BJ (cell line): Measurements from ENCODE around the gene SLC66A2. TPM values are rescaled to one million over a fixed set of nuclear protein-coding genes. Genes with fewer than 3 reads are reported as not detected.

Experiments used
- CTCF ChIA-PET: fragments of 350-600 bp; formaldehyde crosslinking; extraction: SDS; loops from one replicate; lab custom pipeline; 2021; ENCODE audit warnings: antibody characterized with exemption, inconsistent platforms; lab: Yijun Ruan, JAX
- POLR2A ChIA-PET: fragments of 300-600 bp; sonication (Branson Sonifier 250); formaldehyde crosslinking; extraction: SDS; loops from one replicate; lab custom pipeline; 2021; ENCODE audit warnings: antibody characterized with exemption; lab: Charles Lee
- DNase-seq: peaks from one replicate; pipeline ENCODE4 v3.0.0-alpha.2; 2011; ENCODE audit warnings: low read depth
- H3K27me3 ChIP-seq: 2 replicates; pipeline ENCODE4 v1.6.0; 2011; ENCODE audit warnings: low read length; ENCODE audit not compliant: control insufficient read depth, insufficient read depth
- H3K36me3 ChIP-seq: 2 replicates; pipeline ENCODE4 v1.5.1; 2011; ENCODE audit warnings: low read length; ENCODE audit not compliant: control insufficient read depth, insufficient read depth
- H3K4me3 ChIP-seq: 2 replicates; pipeline ENCODE4 v1.5.1; 2011; ENCODE audit warnings: low read depth, mild to moderate bottlenecking, control low read depth, low read length
- polyA plus RNA-seq: library from polyadenylated mRNA; depleted of rRNA; stranded (reverse); fragments of >200 nt; gene quantifications from 2 replicates; pipeline ENCODE4 v1.2.3, GENCODE V29; 2011
- TF ChIP-seq, protein P1 (sequence below): IDR thresholded peaks from 2 replicates; pipeline ENCODE4 v1.5.1; 2011; ENCODE audit warnings: low read depth, mild to moderate bottlenecking, control low read depth, inconsistent platforms, low read length, moderate library complexity; ENCODE audit not compliant: insufficient read depth

SLC66A2 gene
- polyA plus RNA-seq, 1 experiment, result 26.4 TPM

DNA sequence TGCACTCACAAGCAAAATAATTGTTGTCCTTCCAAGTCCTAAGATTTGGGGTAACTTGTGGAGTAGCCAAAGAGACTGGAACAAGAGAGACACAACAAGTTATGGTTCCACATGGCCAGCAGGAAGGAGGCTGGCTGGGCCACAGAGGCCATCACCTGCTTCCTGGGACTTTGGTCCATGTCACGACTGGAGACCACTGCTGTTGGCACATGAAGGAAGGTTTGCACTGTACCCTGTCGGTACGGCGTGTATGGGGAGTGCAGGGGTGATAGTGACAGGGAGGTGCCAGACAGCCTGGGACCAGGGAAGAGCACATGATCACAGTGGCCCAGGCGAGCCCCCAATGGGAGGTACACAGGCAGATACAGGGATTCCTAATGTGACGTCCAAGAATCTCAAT, 15.5 kb downstream of the SLC66A2 start:
- CTCF ChIA-PET, result interaction anchor here (0.8 kb wide), 1 partner anchor 223 kb away, joined by 3 read pairs; no protein-coding TSS in a partner anchor

DNA sequence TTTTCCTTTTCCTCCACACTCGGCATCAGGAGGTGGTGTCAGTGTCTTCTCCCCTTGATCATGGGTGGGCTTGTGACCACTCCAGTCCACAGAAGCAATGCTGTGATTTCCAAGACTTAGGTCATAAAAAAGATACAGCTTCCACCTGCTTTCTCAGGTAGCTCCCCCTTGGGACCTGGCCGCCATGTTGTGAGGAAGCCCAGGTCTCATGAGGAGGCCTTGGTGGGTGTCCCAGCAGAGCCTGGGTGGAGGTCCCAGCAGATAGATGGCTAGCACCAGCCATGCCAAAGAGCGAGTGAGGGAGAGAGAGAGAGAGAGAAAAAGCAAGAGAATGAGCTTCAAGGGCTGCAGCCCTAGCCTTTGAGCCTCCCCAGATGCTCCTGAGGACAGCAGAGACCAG, 16.0 kb downstream of the SLC66A2 start:
- TF ChIP-seq, protein P1, sequence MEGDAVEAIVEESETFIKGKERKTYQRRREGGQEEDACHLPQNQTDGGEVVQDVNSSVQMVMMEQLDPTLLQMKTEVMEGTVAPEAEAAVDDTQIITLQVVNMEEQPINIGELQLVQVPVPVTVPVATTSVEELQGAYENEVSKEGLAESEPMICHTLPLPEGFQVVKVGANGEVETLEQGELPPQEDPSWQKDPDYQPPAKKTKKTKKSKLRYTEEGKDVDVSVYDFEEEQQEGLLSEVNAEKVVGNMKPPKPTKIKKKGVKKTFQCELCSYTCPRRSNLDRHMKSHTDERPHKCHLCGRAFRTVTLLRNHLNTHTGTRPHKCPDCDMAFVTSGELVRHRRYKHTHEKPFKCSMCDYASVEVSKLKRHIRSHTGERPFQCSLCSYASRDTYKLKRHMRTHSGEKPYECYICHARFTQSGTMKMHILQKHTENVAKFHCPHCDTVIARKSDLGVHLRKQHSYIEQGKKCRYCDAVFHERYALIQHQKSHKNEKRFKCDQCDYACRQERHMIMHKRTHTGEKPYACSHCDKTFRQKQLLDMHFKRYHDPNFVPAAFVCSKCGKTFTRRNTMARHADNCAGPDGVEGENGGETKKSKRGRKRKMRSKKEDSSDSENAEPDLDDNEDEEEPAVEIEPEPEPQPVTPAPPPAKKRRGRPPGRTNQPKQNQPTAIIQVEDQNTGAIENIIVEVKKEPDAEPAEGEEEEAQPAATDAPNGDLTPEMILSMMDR, result no peak
- DNase-seq, result no peak
- H3K4me3 ChIP-seq, result no peak overlapping the region
- ChIA-PET CTCF (interaction anchor here (0.6 to 0.8 kb wide), 2 partner anchors 58 to 223 kb away, joined by 3 read pairs; no protein-coding TSS in a partner anchor), POLR2A (no interaction called here)
- peaks cover 9% of the 10 kb centered on the region for H3K36me3 ChIP-seq
- H3K27me3 ChIP-seq, result no peaks in the 10 kb centered on the region

More for the DNA sequence above, 15.5 kb downstream of the SLC66A2 start:
- TF ChIP-seq, protein P1, result no peak
- no peak for DNase-seq
- H3K4me3 ChIP-seq, result no peak overlapping the region
- POLR2A ChIA-PET, result no interaction called here
- H3K36me3 ChIP-seq, result peaks cover 9% of the 10 kb centered on the region
- H3K27me3 ChIP-seq, result no peaks in the 10 kb centered on the region

DNA sequence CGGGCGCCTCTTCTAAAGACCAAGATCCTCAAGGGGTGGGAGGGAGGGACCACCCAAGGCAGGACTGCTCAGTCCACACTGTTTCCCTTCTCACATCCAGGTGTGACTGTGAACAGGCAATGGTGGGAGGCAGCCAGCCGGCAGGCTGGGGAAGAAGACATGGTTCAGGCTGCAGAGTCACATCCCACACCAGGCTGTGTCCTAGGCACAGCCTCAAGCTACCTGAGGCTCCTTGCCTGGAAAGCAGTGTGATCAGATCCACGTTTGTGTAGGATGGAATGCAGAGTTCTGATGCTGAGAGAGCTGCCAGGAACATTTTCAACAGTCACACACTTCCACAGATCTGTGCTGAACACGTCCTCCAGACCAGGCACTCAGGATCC, 16.4 kb downstream of the SLC66A2 start:
- POLR2A ChIA-PET, result no interaction called here
- CTCF ChIA-PET, result interaction anchor here (0.6 to 0.8 kb wide), 2 partner anchors 58 to 223 kb away, joined by 3 read pairs; no protein-coding TSS in a partner anchor
- no peak for DNase-seq
- TF ChIP-seq, protein P1, result no peak
- H3K4me3 ChIP-seq, result no peak overlapping the region
- no peaks in the 10 kb centered on the region for H3K27me3 ChIP-seq
- peaks cover 9% of the 10 kb centered on the region for H3K36me3 ChIP-seq

DNA sequence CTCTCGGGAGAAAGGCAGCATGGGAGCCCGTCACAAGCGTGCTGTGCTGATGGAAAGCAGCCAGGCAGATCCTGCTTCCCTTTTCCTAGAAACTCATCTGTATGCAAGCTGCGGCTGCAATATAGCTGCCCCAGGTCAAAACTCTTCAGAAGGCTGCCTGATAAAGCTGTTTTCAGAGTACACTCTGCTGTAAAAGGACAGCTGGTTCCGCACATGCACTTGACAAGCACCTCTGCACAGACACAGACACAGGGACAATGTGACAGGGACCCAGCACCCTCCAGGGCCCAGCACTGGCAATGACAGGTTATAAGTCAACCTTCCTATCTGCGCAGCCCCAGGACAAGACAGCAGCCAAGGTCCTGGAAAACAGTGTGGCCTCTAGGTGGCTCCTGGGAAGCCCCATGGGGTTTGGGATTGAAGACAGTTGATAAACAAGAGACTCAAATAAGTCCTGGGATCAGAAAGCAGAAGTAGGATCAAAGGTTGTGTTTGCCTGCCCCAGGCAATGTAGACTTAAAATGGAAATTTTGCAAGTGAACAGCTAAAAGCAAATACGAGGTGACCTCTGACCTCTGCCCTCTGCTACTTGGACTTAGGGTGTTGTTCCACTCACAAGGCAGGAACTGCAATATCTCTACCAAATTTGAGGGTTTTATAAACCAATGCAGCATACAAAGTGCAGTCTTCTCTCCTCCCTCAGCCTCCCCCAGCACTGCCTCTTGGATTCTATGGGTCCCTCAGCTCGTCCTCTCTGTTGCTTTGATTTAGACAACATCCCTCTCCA, 16.9 kb downstream of the SLC66A2 start:
- no peak for DNase-seq
- CTCF ChIA-PET, result interaction anchor here (0.7 to 1.5 kb wide), 9 partner anchors 10 to 224 kb away, joined by 3 to 7 read pairs (median 3); no protein-coding TSS in a partner anchor
- H3K27me3 ChIP-seq, result no peaks in the 10 kb centered on the region
- POLR2A ChIA-PET, result interaction anchor here (0.6 kb wide), 1 partner anchor 201 kb away, joined by 4 read pairs; no protein-coding TSS in a partner anchor
- H3K36me3 ChIP-seq, result peaks cover 9% of the 10 kb centered on the region
- H3K4me3 ChIP-seq, result no peak overlapping the region
- TF ChIP-seq, protein P1, result no peak

DNA sequence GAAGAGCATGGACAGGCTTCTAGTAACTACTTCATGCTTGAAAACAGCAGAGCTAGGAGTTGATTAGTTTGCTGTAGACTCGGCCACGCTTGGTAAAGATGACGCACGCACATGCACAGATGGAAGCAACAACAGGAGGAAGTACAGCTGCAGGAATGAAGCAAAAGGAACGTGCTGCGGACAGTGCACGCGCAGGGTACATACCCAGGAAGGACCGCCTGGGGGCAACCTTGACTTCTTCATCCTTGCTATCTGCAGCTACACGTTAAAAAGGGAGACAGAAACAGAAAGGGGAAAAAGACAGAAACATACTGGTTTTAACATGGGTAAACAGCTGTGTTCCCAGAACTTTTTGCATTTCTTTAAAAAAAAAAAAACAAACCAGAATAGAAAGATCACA, 17.7 kb downstream of the SLC66A2 start:
- no peaks in the 10 kb centered on the region for H3K27me3 ChIP-seq
- CTCF ChIA-PET, result interaction anchor here (0.7 to 1.5 kb wide), 9 partner anchors 9 to 224 kb away, joined by 3 to 7 read pairs (median 3); no protein-coding TSS in a partner anchor
- H3K4me3 ChIP-seq, result no peak overlapping the region
- TF ChIP-seq, protein P1, result peak; percentile 53
- DNase-seq, result peak; percentile 45
- H3K36me3 ChIP-seq, result peaks cover 13% of the 10 kb centered on the region
- POLR2A ChIA-PET, result interaction anchor here (0.6 to 0.7 kb wide), 2 partner anchors 16 to 196 kb away, joined by 6 read pairs; no protein-coding TSS in a partner anchor
